Measurements from ENCODE around the gene LGI4.

- no peak for TF ChIP-seq CTCF (IDR thresholded peaks at IDR 0.05; ENCODE audit: insufficient read depth, low read length)
- TF ChIP-seq POLR2AphosphoS5 (IDR thresholded peaks at IDR 0.05; ENCODE audit: low read depth): no peak
- no peak for TF ChIP-seq REST (IDR thresholded peaks at IDR 0.05; ENCODE audit: insufficient replicate concordance, low read depth)
- no peak for TF ChIP-seq GABPA (IDR thresholded peaks at IDR 0.05; ENCODE audit: low read depth)
Observed at GRCh38 chr19:35099897-35100275, 35.0 kb downstream of the LGI4 start.
